ENCODE results near the gene EDC3. TPM values are rescaled to one million over a fixed set of nuclear protein-coding genes. Genes with fewer than 3 reads are reported as not detected.
"Not testable (repeated sequence)": the region's sequence is repeated elsewhere in the genome, so short reads cannot be mapped to it uniquely, and the experiment has no call there.

Gene EDC3
- total RNA-seq, 2 experiments from 2014 or later, result 41.8 to 47.7 TPM

DNA sequence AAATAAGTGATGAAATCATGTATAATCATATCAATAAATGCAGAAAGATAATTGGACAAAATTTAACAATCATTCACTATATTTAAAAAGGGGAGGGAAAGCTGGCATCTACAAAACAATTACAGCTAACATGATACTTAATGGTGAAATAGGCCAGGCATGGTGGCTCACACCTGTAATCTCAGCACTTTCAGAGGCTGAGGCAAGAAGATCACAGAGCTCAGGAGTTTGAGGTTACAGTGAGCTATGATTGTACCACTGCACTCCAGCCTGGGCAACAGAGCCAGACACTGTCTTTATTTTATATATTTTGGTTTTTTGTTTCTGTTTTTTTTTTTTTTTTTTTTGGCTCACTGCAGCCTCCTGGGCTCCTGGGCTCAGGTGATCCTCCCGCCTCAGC lies 12.1 kb downstream of the EDC3 start:
- ATAC-seq, result no peak
- Mint-ChIP-seq H3K27me3 (no peaks in the 10 kb centered on the region), H3K4me1 (peaks cover 9% of the 10 kb centered on the region), H3K4me3 (no peak overlapping the region), H3K9me3 (ENCODE audit: low read depth) (peaks cover 3% of the 10 kb centered on the region), H3K36me3 (peaks cover 29% of the 10 kb centered on the region), H3K27ac (peak overlapping the region; percentile 15)
- CTCF ChIA-PET, result interaction anchor here (0.6 to 2.3 kb wide), 6 partner anchors 12 to 85 kb away, joined by 3 to 6 read pairs (median 4); partner anchors contain the start of gene EDC3
- no peak for DNase-seq

DNA sequence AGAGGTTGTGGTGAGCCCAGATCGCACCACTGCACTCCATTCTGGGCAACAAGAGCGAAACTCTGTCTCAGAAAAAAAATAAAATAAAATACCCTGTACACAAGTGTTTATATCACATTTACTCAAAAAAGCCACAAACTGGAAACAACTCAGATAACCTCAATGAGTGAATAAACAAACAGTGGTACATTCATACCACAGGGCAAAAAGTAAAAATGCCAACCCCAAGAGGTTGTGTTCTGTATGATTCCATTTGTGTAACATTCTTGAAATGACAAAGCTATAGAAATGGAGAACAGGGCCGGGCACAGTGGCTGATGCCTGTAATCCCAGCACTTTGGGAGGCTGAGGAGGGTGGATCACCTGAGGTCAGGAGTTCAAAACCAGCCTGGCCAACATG lies 12.9 kb downstream of the EDC3 start:
- H3K27me3 Mint-ChIP-seq, result no peaks in the 10 kb centered on the region
- H3K9me3 Mint-ChIP-seq (ENCODE audit: low read depth), result peaks cover 3% of the 10 kb centered on the region
- peaks cover 29% of the 10 kb centered on the region for H3K36me3 Mint-ChIP-seq
- no peak for ATAC-seq
- H3K27ac Mint-ChIP-seq, result no peak overlapping the region
- no peak overlapping the region for H3K4me3 Mint-ChIP-seq
- peaks cover 9% of the 10 kb centered on the region for H3K4me1 Mint-ChIP-seq
- no peak for DNase-seq
- CTCF ChIA-PET, result interaction anchor here (1.0 to 2.3 kb wide), 3 partner anchors 13 to 86 kb away, joined by 4 to 6 read pairs (median 6); partner anchors contain the start of gene EDC3

DNA sequence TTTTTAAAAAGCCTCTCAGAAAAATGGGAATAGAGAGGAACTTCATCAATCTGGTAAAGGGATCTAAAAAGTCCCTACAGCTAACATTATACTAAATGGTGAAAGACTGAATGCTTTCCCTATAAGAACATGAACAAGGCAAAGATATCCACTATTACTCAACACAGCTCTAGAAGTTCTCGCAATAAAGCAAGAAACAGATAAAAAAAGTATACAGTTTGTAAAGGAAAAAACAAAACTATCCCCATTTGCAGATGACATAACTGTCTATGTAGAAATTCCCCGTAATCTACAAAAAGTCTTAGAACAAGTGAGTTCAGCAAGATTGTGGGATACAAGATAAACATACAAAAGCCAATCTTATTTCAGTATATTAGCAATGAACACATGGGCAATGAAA lies 15.4 kb downstream of the EDC3 start:
- ATAC-seq, result no peak
- Mint-ChIP-seq H3K27ac (no peak overlapping the region), H3K4me1 (peaks cover 9% of the 10 kb centered on the region), H3K27me3 (no peaks in the 10 kb centered on the region), H3K36me3 (peaks cover 25% of the 10 kb centered on the region), H3K9me3 (ENCODE audit: low read depth) (peaks cover 3% of the 10 kb centered on the region), H3K4me3 (no peak overlapping the region)
- CTCF ChIA-PET, result interaction anchor here (0.8 kb wide), 1 partner anchor 1006 kb away, joined by 5 read pairs; no protein-coding TSS in a partner anchor
- DNase-seq, result no peak

DNA sequence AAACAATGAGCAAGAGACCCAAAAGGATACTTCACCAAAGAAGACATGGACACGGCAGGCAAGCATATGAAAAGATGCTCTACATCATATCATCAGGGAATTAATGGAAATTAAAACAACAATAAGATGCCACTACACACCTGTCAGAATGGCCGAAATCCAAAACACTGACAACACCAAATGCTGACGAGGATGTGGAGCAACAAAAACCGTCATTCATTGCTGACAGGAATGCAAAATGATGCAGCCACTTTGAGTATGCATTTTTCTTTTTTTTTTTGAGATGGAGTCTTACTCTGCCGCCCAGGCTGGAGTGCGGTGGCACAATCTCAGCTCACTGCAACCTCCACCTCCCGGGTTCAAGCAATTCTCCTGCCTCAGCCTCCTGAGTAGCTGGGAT lies 19.0 kb downstream of the EDC3 start:
- H3K27me3 Mint-ChIP-seq, result no peaks in the 10 kb centered on the region
- CTCF ChIA-PET, result interaction anchor here (1.3 kb wide), 1 partner anchor 95 kb away, joined by 3 read pairs; no protein-coding TSS in a partner anchor

DNA sequence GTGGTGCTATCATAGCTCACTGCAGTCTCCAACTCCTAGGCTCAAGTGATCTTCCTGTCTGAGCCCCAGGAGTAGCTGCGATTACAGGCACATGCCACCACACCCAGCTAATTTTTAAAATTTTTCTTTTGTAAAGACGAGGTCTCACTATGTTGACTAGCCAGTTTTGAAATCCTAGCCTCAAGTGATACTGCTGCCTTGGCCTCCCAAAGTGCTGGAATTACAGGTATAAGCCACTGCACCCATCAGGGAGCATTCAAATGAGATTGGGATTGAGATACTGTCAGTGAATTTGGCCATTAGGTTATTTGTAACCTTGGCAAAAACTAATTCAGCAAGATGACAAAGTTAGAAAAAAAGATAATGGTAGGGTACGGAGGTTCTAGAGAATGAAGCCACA lies 21.7 kb downstream of the EDC3 start:
- ATAC-seq (no peak), DNase-seq (no peak)
- H3K9me3 Mint-ChIP-seq (ENCODE audit: low read depth), result no peaks in the 10 kb centered on the region
- no peak overlapping the region for H3K27ac Mint-ChIP-seq
- CTCF ChIA-PET, result no interaction called here
- no peaks in the 10 kb centered on the region for H3K27me3 Mint-ChIP-seq
- no peaks in the 10 kb centered on the region for H3K4me1 Mint-ChIP-seq
- H3K36me3 Mint-ChIP-seq, result peaks cover 12% of the 10 kb centered on the region
- H3K4me3 Mint-ChIP-seq, result no peak overlapping the region

More for the DNA sequence above, 19.0 kb downstream of the EDC3 start:
- no peak for ATAC-seq
- DNase-seq, result no peak
- no peaks in the 10 kb centered on the region for H3K9me3 Mint-ChIP-seq (ENCODE audit: low read depth)
- no peak overlapping the region for H3K4me3 Mint-ChIP-seq
- peaks cover 8% of the 10 kb centered on the region for H3K36me3 Mint-ChIP-seq
- H3K27ac Mint-ChIP-seq, result no peak overlapping the region
- H3K4me1 Mint-ChIP-seq, result peaks cover 2% of the 10 kb centered on the region

DNA sequence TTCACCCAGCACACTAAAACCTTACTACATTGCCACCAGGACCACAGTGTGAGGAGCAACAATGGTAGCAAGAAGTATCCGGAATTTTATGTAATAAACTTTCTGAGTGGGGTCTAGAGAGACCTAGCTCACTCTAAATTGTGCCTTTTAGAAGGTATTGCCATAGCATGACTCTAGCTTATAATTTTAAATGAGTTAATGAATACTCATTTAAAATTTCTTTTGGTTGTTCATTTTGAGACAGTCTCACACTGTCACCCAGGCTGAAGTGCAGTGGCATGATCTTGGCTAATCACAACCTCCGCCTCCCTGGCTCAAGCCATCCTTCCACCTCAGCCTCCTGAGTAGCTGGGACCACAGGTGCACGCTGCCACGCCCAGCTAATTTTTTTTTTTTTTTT lies 26.2 kb downstream of the EDC3 start:
- Mint-ChIP-seq H3K36me3 (peaks cover 14% of the 10 kb centered on the region), H3K9me3 (ENCODE audit: low read depth) (no peaks in the 10 kb centered on the region), H3K27ac (no peak overlapping the region), H3K4me3 (no peak overlapping the region), H3K4me1 (no peaks in the 10 kb centered on the region), H3K27me3 (no peaks in the 10 kb centered on the region)
- CTCF ChIA-PET, result interaction anchor here (1.0 kb wide), 1 partner anchor 102 kb away, joined by 3 read pairs; no protein-coding TSS in a partner anchor
- DNase-seq (no peak), ATAC-seq (no peak)

DNA sequence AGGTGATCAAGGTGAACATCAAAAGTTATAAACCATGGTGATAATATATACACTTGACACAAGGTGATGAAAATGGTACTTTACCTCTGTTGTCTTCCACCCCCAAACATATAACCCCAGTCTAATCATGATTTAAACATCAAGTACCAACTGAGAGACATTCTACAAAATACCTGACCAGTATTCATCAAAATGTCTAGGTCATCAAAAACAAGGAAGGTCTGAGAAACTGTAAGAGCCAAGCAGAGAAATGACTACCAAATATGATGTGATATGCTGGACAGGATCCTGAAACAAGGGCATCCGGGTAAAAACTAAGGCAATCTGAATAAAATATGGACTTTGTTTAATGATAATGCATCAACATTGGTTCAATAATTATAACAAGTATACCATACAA lies 27.8 kb downstream of the EDC3 start:
- Mint-ChIP-seq H3K9me3 (ENCODE audit: low read depth) (no peaks in the 10 kb centered on the region), H3K27ac (no peak overlapping the region), H3K4me3 (no peak overlapping the region), H3K27me3 (no peaks in the 10 kb centered on the region), H3K36me3 (peaks cover 12% of the 10 kb centered on the region), H3K4me1 (no peaks in the 10 kb centered on the region)
- ATAC-seq, result no peak
- CTCF ChIA-PET, result no interaction called here
- no peak for DNase-seq

DNA sequence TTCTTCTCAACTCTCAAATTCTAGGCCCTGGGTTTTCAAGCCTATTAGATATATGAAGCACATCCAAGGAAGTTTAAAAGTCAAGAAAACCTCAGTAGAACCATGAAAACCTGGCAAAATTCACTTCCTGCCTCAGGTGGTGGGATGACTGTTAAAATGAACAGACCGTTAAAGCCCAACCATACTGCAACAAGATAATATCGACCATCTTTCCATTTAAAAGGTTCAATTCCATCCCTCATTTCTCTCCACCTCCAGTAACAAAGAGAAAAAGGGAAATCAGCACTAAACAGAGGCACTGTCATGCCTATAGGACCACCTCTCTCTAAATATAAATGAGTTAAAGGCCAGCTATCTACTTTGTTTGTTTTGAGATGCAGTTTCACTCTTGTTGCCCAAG lies 31.2 kb downstream of the EDC3 start:
- H3K9me3 Mint-ChIP-seq (ENCODE audit: low read depth), result no peaks in the 10 kb centered on the region
- ATAC-seq (no peak), DNase-seq (no peak)
- H3K4me3 Mint-ChIP-seq, result no peak overlapping the region
- no peaks in the 10 kb centered on the region for H3K4me1 Mint-ChIP-seq
- CTCF ChIA-PET, result interaction anchor here (0.8 to 3.3 kb wide), 3 partner anchors 24 to 104 kb away, joined by 3 to 10 read pairs (median 3); partner anchors contain the start of gene CYP1A1
- H3K36me3 Mint-ChIP-seq, result peaks cover 4% of the 10 kb centered on the region
- H3K27me3 Mint-ChIP-seq, result no peaks in the 10 kb centered on the region
- no peak overlapping the region for H3K27ac Mint-ChIP-seq

DNA sequence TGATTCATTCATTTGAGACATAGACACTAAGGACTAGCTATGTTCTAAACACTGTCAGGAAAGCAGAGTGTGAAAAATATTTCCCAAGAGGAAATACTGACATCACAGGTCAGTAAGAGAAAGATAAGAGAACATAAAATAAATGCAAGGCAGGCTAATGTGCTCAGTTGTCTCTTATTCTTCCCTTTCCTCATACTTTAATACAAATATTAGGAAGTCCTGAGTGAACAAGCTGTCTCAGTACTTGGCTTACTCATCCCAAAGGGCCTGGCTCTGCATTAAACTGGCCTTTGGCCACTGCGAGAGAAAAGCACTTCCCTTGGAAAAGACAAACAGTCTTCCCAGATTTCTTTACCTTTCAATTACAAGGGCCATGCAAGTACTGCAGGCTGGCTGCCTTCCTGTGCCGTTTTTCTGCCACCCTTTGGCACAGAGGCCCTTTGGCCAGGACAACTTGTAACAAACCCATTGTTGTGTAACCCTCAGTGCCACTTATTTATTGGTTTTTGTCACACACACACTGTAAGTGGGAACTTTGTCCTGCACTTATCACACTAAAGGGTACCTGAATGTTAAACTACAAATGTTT lies 31.7 kb downstream of the EDC3 start:
- Mint-ChIP-seq H3K4me3 (no peak overlapping the region), H3K36me3 (peaks cover 4% of the 10 kb centered on the region), H3K27ac (no peak overlapping the region), H3K4me1 (no peaks in the 10 kb centered on the region), H3K9me3 (ENCODE audit: low read depth) (no peaks in the 10 kb centered on the region), H3K27me3 (no peaks in the 10 kb centered on the region)
- ATAC-seq, result no peak
- no peak for DNase-seq
- CTCF ChIA-PET, result interaction anchor here (1.0 to 3.3 kb wide), 2 partner anchors 105 to 107 kb away, joined by 3 to 10 read pairs; no protein-coding TSS in a partner anchor

DNA sequence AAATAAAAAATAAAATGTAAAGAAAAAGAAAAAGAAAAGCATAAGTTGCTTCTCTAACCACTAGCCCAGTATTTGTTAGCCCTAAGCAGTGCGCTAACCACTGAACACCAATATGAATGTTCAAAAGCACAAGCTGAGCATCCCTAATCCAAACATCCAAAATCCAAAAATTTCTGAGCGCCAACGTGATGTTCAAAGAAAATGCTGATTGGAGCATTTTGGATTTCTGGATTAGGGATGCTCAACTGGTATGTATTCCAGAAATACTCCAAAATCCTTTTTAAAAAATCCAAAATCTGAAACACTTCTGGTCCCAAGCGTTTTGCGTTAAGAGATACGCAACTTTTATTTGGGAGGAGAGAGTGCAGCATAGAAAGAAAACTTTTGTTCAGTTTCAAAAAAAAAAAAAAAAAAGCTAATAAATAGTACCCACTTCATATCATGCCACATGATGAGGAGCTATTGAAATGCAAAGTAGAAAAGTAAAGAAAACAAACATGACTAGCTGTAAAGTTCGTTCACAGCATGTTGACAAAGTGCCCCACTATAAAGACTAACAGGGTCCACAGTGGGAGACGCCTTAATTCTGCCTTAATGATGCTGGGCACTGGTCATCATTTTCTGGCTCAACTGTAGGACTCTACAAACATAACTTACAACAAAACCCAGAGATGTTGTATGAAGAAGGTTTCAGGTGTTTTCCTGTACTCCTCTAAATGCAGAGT lies 32.4 kb downstream of the EDC3 start:
- Mint-ChIP-seq H3K36me3 (peaks cover 6% of the 10 kb centered on the region), H3K4me1 (peaks cover 4% of the 10 kb centered on the region), H3K9me3 (ENCODE audit: low read depth) (no peaks in the 10 kb centered on the region), H3K27ac (no peak overlapping the region), H3K4me3 (no peak overlapping the region), H3K27me3 (no peaks in the 10 kb centered on the region)
- DNase-seq, result no peak
- CTCF ChIA-PET, result interaction anchor here (0.7 to 3.3 kb wide), 4 partner anchors 24 to 108 kb away, joined by 3 to 10 read pairs (median 4); no protein-coding TSS in a partner anchor
- ATAC-seq, result no peak

DNA sequence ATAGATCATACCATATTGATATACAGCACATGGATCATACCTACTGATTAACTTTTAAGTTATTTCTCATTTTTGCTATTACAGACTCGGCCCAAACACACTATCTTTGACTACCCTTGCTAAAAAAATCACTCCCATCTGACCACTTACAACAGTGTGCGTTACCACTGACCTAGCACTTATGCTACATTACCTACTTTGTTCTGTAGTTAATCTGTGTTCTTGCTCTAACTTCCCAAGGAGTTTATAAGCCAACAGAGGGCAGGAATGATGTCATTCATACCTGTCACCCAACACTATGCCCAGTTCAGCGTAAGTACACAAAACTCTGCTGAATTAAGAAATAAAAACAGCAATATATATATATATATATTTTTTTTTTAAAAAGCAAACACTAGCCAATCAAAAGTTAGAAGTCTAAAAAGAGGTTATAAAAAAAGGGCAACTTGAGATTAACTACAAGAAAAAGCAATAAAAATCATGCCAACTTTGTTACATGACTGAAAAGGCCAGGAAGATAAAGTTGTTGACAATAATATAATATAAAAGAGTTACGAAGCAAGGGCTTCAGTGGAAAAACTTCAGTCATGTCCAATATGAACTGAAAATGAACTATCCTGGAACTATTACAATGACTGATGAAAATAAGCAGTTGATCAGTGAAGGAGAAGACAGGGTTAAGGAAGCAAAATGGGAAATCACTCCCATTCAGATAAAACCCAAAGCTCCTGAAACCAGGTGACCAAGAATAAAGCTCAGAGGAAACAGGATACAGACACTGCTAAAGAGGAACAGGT lies 33.6 kb downstream of the EDC3 start:
- H3K27ac Mint-ChIP-seq, result no peak overlapping the region
- ATAC-seq (no peak), DNase-seq (no peak)
- no peak overlapping the region for H3K4me3 Mint-ChIP-seq
- no peaks in the 10 kb centered on the region for H3K27me3 Mint-ChIP-seq
- H3K36me3 Mint-ChIP-seq, result peaks cover 1% of the 10 kb centered on the region
- CTCF ChIA-PET, result interaction anchor here (0.7 to 1.5 kb wide), 2 partner anchors 23 to 27 kb away, joined by 3 to 6 read pairs; no protein-coding TSS in a partner anchor
- peaks cover 16% of the 10 kb centered on the region for H3K4me1 Mint-ChIP-seq
- H3K9me3 Mint-ChIP-seq (ENCODE audit: low read depth), result no peaks in the 10 kb centered on the region

DNA sequence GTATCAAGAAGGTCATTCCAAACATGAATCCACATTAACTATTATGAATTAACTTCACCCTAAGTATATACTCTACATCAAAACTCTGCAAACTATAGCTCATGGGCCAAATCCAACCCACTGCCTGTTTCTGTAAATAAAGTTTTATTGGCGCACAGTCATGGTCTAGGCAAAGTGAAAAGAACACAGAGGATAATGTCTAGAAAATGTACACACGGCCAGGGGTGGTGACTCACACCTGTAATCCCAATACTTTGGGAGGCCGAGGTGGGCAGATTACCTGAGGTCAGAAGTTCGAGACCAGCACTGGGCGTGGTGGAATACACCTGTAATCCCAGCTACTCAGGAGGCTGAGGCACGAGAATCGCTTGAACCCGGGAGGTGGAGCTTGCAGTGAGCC lies 34.5 kb downstream of the EDC3 start:
- H3K9me3 Mint-ChIP-seq (ENCODE audit: low read depth); CTCF ChIA-PET; H3K36me3 Mint-ChIP-seq; DNase-seq; H3K27me3 Mint-ChIP-seq; H3K27ac Mint-ChIP-seq; ATAC-seq; H3K4me3 Mint-ChIP-seq: not testable (repeated sequence)
- peaks cover 26% of the 10 kb centered on the region for H3K4me1 Mint-ChIP-seq

DNA sequence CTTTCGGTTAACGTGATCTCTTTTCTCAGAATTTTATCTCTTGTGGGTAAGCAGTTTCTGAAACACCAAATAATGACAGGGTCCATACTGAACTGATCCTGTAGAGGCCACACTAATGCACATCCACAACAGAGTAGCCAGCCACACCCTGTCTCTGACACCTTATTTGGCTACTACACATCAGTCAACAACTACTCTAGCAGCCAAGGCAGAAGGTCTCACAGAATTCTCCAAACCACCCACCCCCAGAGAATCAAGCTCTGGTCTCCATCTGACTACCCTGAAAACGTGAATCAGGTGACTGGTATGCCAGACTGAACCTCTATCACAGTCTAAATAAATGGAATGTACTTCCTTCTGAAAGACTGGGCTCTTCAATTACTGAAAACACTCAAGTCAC lies 38.0 kb downstream of the EDC3 start:
- CTCF ChIA-PET, result interaction anchor here (1.0 to 1.3 kb wide), 3 partner anchors 24 to 113 kb away, joined by 3 to 4 read pairs (median 4); no protein-coding TSS in a partner anchor
- Mint-ChIP-seq H3K27me3 (no peaks in the 10 kb centered on the region), H3K9me3 (ENCODE audit: low read depth) (no peaks in the 10 kb centered on the region), H3K4me1 (peaks cover 46% of the 10 kb centered on the region), H3K27ac (peak overlapping the region; percentile 63), H3K4me3 (no peak overlapping the region), H3K36me3 (peaks cover 6% of the 10 kb centered on the region)
- DNase-seq, result no peak
- peak; percentile 28 for ATAC-seq

All from activated CD8-positive, alpha-beta memory T cell treated with anti-CD3 and anti-CD28 coated beads, Interleukin-2, amount 10 ng/mL, durations not matched to agents 7 days and 5 days (primary cell).